GM21390 (cell line): Measurements from ENCODE around the gene DMPK.
A peak's percentile ranks its signal among the peaks of the same experiment; 100 is the strongest.

Experiments
- ATAC-seq: cut with Tn5 transposase; IDR thresholded peaks from one replicate; pipeline ENCODE4 v1.9.1; 2021; ENCODE audit not compliant: unreplicated experiment

DMPK gene, protein sequence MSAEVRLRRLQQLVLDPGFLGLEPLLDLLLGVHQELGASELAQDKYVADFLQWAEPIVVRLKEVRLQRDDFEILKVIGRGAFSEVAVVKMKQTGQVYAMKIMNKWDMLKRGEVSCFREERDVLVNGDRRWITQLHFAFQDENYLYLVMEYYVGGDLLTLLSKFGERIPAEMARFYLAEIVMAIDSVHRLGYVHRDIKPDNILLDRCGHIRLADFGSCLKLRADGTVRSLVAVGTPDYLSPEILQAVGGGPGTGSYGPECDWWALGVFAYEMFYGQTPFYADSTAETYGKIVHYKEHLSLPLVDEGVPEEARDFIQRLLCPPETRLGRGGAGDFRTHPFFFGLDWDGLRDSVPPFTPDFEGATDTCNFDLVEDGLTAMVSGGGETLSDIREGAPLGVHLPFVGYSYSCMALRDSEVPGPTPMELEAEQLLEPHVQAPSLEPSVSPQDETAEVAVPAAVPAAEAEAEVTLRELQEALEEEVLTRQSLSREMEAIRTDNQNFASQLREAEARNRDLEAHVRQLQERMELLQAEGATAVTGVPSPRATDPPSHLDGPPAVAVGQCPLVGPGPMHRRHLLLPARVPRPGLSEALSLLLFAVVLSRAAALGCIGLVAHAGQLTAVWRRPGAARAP

DNA sequence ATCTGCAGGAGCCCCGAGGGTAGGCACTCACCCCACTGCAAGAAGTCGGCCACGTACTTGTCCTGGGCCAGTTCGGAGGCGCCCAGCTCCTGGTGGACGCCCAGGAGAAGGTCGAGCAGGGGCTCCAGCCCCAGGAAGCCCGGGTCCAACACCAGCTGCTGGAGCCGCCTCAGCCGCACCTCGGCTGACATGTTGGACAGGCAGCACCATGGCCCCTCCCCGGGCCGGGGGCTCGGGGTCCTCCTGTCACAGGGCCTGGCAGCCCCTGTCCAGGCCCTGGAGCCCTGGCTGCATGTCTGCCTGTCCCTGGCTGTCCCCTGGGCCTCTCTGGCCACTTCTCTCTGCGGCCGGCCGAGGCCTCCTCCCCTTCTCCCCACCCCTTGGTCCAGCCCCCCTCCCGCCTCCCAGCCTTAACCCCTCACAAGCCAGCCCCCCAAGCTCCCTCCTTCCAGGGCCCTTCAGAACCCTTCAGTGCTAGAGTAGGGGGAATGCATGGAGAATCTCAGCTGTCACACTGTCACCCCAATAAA lies at the start of gene DMPK:
Gene DMPK (minus strand): TSS at position 329 of the 530 bp plus-strand sequence. CDS start 138 bp downstream, at position 191.
- ATAC-seq: no peak

DNA sequence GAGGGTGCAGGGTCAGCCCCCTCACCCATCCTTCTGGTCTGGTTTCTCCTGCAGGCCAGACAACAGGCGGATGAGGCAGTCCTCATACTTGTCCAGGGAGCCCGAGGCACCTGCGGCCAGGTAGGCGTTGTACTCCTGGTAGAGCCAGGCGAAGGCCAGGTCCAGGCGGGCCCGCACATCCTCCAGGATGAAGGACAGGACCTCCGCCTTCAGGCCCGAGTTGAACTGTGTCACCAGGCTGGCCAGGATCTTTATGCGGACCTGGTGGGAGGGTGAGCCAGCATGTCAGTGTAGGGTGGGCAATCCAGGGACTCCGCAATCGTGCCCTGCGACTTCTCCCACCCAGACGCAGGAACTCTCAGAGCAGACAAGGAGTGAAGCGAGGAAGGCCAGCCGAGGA lies 46.7 kb upstream of the DMPK start:
- ATAC-seq: no peak

DNA sequence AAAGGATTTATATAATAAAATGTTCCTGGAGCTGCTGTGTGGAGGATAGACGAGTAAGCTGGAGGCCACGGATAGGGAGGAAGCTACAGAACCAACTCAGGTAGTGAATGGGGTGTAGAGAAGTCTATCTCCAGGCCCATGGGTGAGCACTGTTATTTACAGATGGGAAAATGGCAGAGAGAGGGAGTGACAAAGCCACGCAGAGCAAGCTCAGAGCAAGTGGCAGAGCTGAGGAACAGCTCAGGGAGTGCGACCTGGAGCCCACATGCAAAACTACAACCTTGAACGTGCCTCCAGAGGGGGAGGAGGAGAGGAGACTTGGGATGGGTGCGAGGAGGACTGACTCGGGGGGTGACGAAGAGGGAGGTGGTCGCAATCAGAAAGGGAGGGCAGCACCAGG lies 46.2 kb upstream of the DMPK start:
- no peak for ATAC-seq

DNA sequence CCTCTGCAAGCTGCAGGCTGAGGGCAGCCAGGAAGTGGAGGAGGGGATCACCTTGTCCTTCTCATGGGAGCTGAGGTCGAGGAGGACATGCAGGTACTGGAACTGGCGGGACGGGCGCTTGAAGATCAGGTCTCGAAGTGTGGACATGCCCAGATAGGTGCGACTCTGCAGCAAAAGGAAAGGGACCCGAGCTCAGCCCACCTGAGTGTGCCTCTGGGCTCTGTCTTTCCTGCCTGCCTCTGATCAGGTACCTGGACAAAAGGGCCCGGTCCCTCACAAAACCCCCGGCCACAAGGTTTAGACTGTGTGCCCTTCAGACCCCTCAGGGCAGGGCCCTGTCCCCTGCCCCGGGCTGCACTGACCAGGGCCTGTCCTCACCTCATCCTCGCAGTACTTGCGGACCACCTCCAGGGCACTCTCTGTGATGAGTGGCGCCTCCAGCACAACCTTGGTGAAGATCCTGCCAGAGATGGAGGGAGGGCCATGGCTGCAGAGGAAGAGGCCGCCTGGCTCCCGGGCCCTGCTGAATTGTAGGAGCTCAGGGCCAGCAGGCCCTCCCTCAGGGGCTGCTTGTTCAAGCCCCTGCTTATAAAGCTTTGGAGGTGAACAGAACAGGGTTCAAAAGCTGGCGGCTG lies 45.3 kb upstream of the DMPK start:
- ATAC-seq: no peak

DNA sequence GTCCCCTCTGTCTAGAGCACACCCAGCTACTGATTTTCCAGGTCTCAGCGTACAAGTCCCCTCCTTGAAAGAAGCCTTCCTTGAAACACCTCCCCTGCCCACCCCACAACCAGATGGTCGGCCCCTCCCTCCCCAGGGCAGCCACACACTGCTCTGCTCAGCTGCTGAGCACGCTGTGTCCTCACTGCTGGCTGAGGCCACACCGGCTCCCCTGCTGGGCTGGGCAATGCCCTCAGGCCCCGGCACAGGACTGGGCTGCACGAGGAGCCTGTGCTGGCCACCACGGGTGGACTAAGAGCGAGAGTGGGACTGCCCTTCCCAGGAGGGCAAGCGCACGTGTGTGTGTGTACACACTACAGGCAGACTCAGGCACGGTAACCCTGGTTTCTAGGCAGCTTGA lies 44.6 kb upstream of the DMPK start:
- ATAC-seq: no peak

DNA sequence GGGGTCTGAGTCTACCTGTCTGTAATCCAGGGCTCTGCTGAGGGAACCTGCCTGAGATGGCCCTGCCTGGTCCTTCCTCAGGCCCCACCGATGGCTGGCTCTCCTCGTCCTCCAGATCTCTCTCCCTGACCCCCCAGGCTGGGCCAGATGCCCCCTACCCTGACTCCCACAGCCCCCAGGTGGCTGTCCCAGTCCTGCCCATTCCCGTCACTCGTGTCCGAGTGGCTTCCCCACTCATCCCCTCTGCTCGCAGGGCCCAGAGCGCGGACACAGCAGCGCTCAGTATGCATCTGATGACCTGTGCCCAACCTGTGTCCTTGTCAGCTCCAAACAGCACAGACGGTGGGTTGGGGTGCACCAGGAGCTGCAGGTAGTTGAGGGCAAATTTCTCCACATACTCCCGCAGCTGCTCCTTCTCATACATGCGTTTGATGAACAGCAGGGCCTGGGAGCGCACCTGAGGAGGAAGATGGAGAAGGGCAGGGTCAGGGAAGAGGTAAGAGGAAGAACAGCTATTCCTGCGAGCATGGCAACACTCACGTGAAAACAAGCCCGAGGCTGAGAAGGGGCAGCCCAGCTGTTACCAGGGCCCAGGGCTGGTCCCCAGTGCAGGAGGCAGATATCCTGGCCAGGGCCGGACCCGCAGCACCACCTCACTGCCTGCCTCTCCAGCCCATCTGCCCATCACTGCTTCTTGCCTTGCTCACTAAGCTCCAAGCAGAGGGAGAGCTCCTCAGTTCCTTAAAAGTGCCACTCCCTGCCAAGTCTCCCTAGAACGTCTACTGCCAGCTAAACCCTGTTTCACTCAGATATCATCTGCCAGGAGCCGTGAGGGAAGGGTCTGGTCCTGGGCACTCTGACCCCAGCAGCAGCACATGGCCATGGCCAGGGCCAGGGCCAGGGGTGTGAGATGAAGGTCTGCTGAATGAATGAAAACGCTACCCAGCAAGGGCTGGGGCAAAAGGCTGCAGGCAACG lies 43.9 kb upstream of the DMPK start:
- ATAC-seq: no peak

DNA sequence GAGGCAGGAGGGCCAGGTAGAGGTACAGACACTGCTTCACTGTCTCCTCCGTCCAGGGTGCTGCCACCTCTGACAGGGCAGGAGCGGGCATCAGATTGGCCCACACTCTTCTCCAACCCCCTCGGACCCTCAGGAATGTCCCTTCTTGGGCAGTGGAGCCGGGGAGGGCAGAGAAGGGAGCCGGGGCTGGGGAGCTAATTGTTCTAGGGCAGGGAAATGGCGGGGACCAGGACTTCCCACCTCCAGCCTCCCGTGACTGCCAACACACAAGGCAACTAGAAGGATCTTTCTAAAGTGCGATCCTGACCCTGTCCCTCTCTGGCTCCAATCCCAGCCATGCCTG lies 42.9 kb upstream of the DMPK start:
- no peak for ATAC-seq

DNA sequence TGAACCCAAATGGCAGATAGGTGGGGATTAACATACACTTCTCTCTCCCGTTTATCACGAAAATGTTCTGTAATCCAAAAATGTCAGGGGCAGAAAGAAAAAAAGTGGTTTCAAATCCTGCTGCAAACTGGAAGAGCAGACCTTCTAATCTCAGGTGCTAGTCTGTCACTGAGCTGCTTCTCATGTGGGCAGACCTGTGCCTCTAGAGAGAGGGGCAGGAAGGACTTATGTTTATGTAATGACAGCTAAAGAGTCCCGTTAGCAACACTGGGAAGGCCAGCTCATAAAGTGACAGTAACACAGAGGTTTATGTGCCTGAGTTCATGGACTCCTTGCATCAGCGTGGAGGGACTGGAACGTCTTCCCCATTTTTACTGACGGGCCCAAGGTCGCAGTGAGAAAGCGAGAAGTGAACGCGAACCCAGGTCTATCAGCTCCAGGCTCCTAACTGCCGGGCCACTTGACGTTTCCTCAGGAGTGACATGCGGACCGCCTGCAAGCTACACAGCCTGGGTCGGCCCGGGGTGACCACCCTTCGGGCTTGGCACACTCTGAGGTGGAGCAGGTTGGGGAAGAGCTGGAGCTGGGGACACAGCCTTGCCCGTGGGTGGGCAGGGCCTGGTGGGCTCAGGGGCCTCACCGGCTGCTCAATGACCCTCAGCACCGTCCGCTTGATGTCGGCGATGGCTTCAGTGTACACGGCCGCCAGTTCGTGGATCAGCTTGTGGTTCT lies 42.4 kb upstream of the DMPK start:
- no peak for ATAC-seq

DNA sequence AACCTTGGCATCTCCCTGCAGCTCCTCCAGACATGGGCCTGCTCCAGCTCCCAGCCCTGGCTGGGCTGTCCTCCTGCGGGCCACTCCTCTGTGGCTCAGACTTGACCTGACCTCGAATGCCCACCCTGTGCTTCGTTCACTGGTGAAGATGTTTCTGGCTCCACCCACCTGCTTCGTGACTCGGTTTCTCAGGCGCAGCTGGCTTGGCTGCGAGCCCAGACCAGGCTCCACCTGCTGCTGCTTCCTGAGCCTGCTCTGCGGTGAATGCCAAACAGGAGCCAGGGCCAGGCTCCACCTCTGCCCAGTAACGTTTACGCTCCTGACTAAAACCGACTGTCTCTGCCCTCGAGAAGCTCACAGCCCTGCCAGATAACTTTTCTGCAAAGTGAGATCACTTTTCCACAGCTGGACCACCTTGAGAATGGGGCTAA lies 41.8 kb upstream of the DMPK start:
- ATAC-seq: no peak

DNA sequence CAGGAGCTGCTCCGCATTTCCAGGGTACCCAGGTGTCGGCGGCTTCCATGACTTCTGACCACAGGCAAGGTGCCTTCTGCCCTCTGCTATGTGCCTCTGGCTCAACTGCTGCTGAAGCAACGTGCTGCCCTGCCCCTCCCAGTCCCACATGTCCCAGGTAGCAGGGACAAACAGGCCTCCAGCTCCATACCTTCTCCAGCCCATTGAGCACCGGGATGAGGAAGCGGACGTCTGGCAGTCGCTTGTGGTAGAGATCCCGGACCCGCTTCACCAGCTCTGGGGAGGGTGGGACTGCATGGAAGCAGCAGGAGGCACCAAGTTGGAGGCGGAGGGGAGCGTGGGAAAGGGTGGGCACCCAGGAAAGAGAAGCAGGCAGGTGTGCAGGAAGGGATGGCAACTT lies 40.9 kb upstream of the DMPK start:
- no peak for ATAC-seq

DNA sequence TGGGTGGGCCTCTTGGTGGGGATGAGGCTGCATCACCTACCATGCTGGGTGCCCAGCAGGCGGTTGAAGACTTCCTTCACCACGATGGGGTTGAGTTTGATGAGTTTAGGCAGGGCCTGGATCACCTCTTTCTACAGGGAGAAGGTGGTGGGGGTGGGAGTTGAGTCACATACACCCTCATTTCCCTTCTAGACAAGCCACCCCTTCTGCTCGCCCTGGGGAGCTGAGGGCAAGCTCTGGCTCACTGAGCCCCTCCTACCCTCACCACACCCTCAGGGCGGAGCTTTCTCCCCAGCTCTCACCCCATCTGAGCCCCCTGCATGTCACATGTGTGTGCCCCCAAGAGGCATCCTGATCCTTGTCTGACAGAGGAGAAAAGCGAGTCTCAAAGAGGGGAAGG lies 40.4 kb upstream of the DMPK start:
- no peak for ATAC-seq

DNA sequence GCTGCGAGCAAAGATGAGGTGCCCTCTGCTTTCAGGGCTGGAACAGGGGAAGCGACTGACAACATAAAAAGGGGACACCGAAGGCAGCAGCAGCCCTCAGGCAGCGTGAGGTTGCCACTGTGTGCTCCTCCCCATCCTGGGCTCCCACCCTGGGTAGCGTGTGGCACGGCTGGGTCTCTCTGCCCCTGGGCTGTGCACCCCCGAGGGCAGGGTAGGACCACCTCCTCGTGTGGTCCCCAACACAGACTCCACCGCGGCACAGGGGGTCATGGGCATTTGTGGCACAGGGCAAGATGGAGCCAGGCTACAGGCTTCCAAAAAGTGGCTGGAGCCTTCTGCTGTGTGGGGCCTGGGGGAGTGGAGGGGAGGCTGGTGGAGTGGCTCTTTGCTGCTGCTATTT lies 39.3 kb upstream of the DMPK start:
- ATAC-seq: no peak

DNA sequence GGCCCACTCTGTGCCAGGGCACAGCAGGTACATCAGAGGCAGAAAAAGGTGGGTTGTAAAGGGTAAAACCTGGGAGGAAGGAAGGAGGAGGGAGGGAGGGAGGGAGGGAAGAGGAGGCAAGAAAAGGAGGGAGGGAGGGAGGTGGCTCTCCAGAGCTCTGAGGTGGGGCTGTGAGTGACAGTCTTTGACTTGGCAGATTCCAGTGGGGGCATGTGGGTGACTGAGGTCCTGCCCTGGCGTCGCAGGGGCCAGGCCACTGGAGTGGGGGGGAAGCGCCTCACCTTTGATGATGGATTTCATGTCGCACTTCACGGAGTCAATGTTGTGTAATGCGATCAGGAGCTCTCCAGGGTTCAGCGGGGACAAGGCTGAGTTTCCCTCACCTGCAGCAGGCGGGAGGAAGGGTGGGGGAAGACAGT lies 38.8 kb upstream of the DMPK start:
- no peak for ATAC-seq

DNA sequence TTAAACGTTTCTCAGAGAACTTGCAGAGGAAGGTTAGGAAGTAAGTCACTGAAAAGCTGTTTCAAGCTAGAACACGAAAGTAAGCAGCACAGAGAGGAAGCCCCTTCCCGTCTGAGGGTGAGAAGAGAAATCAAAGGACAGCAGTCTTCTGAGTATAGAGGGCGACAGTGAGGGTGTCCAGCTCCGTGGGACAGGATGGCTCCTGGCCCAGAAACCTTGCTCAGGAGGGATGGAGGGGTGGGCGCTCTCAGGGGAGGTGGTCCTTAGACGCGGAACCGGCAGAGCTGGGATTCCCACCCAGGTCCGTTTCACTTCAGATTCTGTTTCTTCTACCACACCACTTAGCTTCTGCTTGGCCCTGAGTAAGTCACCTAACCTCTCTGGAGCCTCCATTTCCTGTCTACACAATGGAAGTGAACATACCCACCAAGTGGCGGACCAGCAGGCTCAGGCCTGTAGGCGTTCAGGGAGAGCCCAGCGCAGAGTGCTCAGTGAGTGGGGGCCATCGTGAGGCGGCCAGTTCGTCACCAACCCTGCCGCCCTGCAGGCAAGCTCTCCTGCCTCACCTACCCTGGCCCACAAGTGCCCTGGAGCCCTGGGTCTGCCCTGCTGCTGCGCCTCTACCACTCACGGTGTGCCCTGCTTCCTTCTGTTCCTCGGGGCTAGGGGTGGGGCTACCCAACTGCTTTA lies 38.3 kb upstream of the DMPK start:
- no peak for ATAC-seq

DNA sequence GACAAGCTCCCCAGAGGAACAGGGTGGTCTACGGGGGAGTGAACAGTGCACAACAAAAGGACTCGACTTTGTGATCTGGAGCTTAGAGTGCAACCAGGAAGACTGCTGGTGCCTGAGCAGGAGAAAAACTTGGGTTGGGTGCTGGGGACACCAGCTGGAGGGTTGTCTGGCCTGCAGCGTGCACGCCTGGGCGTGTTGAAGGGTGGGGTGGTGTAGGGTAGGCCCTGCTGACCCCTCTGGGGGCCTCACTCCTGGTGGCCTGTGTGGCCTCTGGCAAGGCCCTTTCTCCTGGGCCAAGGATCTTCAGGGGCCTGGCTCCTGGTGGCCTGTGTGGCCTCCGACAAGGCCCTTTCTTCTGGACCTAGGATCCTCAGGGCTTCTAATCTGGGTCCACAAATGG lies 37.5 kb upstream of the DMPK start:
- ATAC-seq: no peak

DNA sequence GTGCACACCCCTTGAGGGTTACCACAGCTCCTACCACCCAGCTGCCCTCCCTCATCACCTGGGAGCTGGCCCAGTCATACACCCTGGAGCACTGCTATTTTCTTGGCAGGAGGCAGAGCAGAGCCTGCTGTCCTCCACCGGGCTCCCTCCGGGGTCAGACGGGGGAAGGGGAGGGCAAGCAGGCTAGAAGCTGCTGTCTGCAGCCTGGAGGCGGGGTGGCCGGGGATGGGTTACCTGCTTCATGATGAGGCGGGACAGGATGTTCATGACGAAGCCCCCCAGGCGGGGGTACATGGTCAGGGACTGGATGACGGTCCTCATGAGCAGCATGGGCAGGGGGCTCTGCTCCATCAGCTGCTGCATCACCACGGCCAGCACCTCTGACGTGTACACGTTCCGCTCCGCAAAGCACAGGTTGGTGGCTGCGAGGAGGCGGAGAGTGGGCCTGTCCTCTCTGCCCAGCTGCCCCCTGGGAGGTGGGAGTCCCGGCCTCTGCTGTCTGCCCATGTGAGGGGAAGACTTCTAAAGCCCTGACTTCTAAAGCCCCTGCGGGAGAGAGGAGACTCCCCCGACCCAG lies 35.5 kb upstream of the DMPK start:
- no peak for ATAC-seq

DNA sequence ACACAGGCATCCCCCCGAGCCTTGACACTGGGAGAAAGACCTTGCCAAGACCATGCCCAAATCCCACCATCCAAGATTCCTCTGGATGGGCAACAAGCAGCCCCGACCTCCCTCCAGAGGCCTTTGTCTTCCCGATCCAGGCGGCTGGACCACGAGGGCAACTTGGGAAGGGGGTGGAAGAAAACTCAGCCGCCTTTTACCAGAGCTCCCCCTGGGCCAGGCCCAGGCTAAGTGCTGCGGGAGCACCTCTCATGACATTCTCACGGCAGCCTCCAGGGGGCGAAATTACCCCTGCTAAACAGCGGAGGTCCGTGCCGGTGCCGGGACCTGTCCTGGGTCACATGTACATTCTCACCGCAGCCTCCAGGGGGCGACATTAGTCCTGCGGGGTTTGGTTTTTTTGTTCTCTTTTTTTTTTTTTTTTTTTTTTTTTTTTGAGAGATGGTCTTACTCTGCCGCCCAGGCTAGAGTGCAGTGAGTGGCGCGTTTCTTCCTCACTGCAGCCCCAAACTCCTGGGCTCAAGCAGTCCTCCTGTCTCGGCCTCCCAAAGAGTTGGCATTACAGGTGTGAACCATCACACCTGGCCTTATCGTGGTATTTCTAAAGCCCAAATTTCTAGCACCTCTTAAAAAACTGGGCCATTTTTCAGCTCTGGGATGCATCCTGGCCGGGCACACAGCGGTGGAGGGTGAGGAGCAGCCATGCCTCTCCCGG lies 34.9 kb upstream of the DMPK start:
- peak; percentile 76 for ATAC-seq

DNA sequence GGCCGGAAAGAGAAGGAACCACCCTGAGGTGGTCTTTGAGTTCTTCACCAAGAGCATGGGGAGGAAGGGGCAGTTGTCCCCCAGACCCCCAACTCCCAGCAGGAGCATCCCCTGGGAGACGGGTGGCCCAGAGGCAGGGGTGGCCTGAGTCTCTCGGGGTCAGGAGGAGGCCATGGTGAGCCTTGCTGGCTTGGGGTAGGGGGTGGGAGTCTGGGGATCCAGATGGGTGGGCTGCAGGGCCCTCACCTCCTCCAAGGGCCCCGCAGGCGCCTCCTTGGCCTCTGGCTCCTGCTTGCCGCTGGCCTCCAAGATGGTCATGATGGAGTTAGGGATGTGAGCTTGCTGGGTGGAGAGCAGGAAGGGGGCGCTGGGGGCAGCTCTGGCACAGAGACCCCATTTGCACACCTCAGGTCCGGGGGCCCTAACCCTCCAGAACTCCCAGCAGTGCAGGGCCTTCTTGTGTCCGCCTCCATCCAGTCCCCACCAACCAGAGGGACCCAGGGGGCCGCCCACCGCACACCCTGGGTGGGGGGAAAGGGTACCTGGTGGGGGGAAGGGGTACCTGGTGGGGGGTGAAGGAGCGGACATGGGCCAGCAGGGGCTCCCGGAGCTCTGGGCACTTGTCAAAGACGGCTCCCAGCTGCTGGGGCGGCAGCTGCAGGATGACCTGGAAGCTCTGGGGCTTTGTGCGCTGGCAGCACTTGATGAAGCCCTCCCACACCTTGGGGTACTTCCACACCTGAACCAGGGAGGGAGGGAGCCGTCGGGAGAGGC lies 34.1 kb upstream of the DMPK start:
- ATAC-seq: no peak
